SK-N-SH (cell line): Measurements from ENCODE around the gene EEFSEC. TPM values are rescaled to one million over a fixed set of nuclear protein-coding genes. Genes with fewer than 3 reads are reported as not detected.

ENCODE experiments used
- CTCF ChIA-PET: fragments of 300-600, 350-600 bp; formaldehyde crosslinking; extraction: SDS; loops from one replicate; lab custom pipeline; 2021; lab: Yijun Ruan, JAX
- POLR2A ChIA-PET: fragments of 350-600 bp; sonication (Branson Sonifier 250); formaldehyde crosslinking; extraction: SDS; loops from one replicate; lab custom pipeline; 2020; ENCODE audit warnings: antibody characterized with exemption, inconsistent platforms; lab: Yijun Ruan, JAX
- DNase-seq: peaks from one replicate; pipeline ENCODE4 v3.0.0; 2012
- H2AFZ ChIP-seq: fragments of 200-600 bp; sonication (generic); 2 replicates; pipeline ENCODE4 v1.8.1; 2016; ENCODE audit warnings: antibody characterized with exemption, mild to moderate bottlenecking, low read depth
- H3F3A ChIP-seq: fragments of 200-600 bp; sonication (generic); replicated peaks from 2 replicates; pipeline ENCODE3; 2016; ENCODE audit warnings: antibody characterized with exemption, mild to moderate bottlenecking; ENCODE audit not compliant: insufficient read depth
- H3K27ac ChIP-seq, 2 experiments: fragments of 200-500 bp in 1 of 2; fragments of 200-600 bp in 1 of 2; sonication (Bioruptor generic) in 1 of 2; sonication (generic), shearing (Covaris generic) in 1 of 2; 2 replicates each; pipeline versions ENCODE4 v1.5.1 to v1.6.1; 2014 to 2016; ENCODE audit warnings: low read depth in 2 of 2, inconsistent platforms in 1 of 2, low read length in 1 of 2, mild to moderate bottlenecking in 1 of 2, mixed read lengths in 1 of 2
- H3K27me3 ChIP-seq: fragments of 200-600 bp; sonication (generic), shearing (Covaris generic); 2 replicates; pipeline ENCODE4 v1.6.1; 2016; ENCODE audit warnings: mixed run types; ENCODE audit not compliant: insufficient read depth
- H3K36me3 ChIP-seq, 2 experiments: fragments of 200-500 bp in 1 of 2; fragments of 200-600 bp in 1 of 2; sonication (Bioruptor generic) in 1 of 2; sonication (generic) in 1 of 2; replicated peaks in 1 of 2; 2 replicates each; pipeline versions ENCODE3 to v1.5.1; 2014 to 2016; ENCODE audit warnings: low read length in 1 of 2, mild to moderate bottlenecking in 1 of 2; ENCODE audit not compliant: insufficient read depth in 2 of 2, control insufficient read depth in 1 of 2
- H3K4me1 ChIP-seq, 2 experiments: fragments of 200-500 bp in 1 of 2; fragments of 200-600 bp in 1 of 2; sonication (Bioruptor generic) in 1 of 2; sonication (generic), shearing (Covaris generic) in 1 of 2; 2 replicates each; pipeline versions ENCODE4 v1.5.1 to v1.6.1; 2014 to 2016; ENCODE audit warnings: low read depth in 1 of 2, low read length in 1 of 2, mixed run types in 1 of 2; ENCODE audit not compliant: insufficient read depth in 2 of 2, control insufficient read depth in 1 of 2
- H3K4me2 ChIP-seq: fragments of 200-600 bp; sonication (generic), shearing (Covaris generic); 2 replicates; pipeline ENCODE4 v1.6.1; 2017; ENCODE audit warnings: mixed run types
- H3K4me3 ChIP-seq, 2 experiments: fragments of 200-500 bp in 1 of 2; fragments of 200-600 bp in 1 of 2; sonication (Bioruptor generic) in 1 of 2; sonication (generic), shearing (Covaris generic) in 1 of 2; 2 replicates each; pipeline versions ENCODE4 v1.5.1 to v1.8.1; 2014 to 2016; ENCODE audit warnings: low read depth in 2 of 2, inconsistent platforms in 1 of 2, low read length in 1 of 2, mild to moderate bottlenecking in 1 of 2, mixed read lengths in 1 of 2, moderate library complexity in 1 of 2
- H3K79me2 ChIP-seq: fragments of 200-600 bp; sonication (generic); 2 replicates; pipeline ENCODE4 v1.8.1; 2017; ENCODE audit warnings: mild to moderate bottlenecking; ENCODE audit not compliant: insufficient read depth
- H3K9ac ChIP-seq: fragments of 200-600 bp; sonication (generic); 2 replicates; pipeline ENCODE4 v1.6.1; 2017; ENCODE audit warnings: mixed run types
- H3K9me2 ChIP-seq: fragments of 200-600 bp; sonication (generic); 2 replicates; pipeline ENCODE4 v1.6.1; 2017; ENCODE audit warnings: mixed run types
- H3K9me3 ChIP-seq: fragments of 200-600 bp; sonication (generic); 2 replicates; pipeline ENCODE4 v1.6.1; 2017; ENCODE audit warnings: mixed run types, mild to moderate bottlenecking, moderate library complexity
- H4K20me1 ChIP-seq: fragments of 200-600 bp; sonication (generic); 2 replicates; pipeline ENCODE4 v1.6.1; 2017; ENCODE audit warnings: mild to moderate bottlenecking, mixed run types; ENCODE audit not compliant: insufficient read depth
- CHD2 ChIP-seq: fragments of 150-350 bp; IDR thresholded peaks from 2 replicates; pipeline ENCODE4 v1.6.1; 2018; ENCODE audit warnings: low read length; ENCODE audit not compliant: partially characterized antibody
- EP300 ChIP-seq, 2 experiments: IDR thresholded peaks; 2 replicates each; pipeline versions ENCODE4 v1.4.0 to v1.6.1; 2012; ENCODE audit warnings: borderline replicate concordance in 1 of 2, low read depth in 1 of 2, low read length in 1 of 2
- EZH2phosphoT487 ChIP-seq: fragments of 200-600 bp; sonication (generic); IDR thresholded peaks from 2 replicates; pipeline ENCODE4 v1.6.1; 2017; ENCODE audit warnings: low read depth, mixed run types, mild to moderate bottlenecking, antibody characterized with exemption, moderate library complexity, borderline replicate concordance
- FOSL2 ChIP-seq: IDR thresholded peaks from 2 replicates; pipeline ENCODE4 v1.4.0; 2012; ENCODE audit warnings: low read depth, mild to moderate bottlenecking, moderate library complexity, borderline replicate concordance
- FOXM1 ChIP-seq: IDR thresholded peaks from 2 replicates; pipeline ENCODE4 v1.4.0; 2012; ENCODE audit warnings: low read depth, mild to moderate bottlenecking
- GABPA ChIP-seq: IDR thresholded peaks from 2 replicates; pipeline ENCODE4 v1.4.0; 2012; ENCODE audit warnings: low read depth, mild to moderate bottlenecking
- GATA2 ChIP-seq: sonication (generic); formaldehyde crosslinking; IDR thresholded peaks from 2 replicates; pipeline ENCODE4 v1.5.0; 2020; ENCODE audit warnings: mild to moderate bottlenecking, missing genetic modification reagents
- JUND ChIP-seq: IDR thresholded peaks from 2 replicates; pipeline ENCODE4 v1.4.0; 2012
- MXI1 ChIP-seq: IDR thresholded peaks from 2 replicates; pipeline ENCODE4 v1.6.1; 2012; ENCODE audit warnings: mild to moderate bottlenecking, low read depth, low read length, improper control_type of control experiment
- NFIC ChIP-seq: IDR thresholded peaks from 2 replicates; pipeline ENCODE4 v1.4.0; 2012; ENCODE audit warnings: borderline replicate concordance
- PBX3 ChIP-seq: IDR thresholded peaks from 2 replicates; pipeline ENCODE4; 2012
- POLR2AphosphoS5 ChIP-seq: IDR thresholded peaks from 2 replicates; pipeline ENCODE4 v1.6.1; 2012; ENCODE audit warnings: low read depth, low read length
- RAD21 ChIP-seq: IDR thresholded peaks from 2 replicates; pipeline ENCODE4 v1.6.1; 2012; ENCODE audit warnings: mild to moderate bottlenecking, low read length
- RCOR1 ChIP-seq: fragments of 150-350 bp; IDR thresholded peaks from 2 replicates; pipeline ENCODE4 v1.6.1; 2017; ENCODE audit warnings: antibody characterized with exemption, low read length
- SIN3A ChIP-seq: IDR thresholded peaks from 2 replicates; pipeline ENCODE4 v1.6.1; 2012; ENCODE audit warnings: low read depth, mild to moderate bottlenecking, low read length, moderate library complexity, borderline replicate concordance
- SMC3 ChIP-seq: IDR thresholded peaks from 2 replicates; pipeline ENCODE4 v1.6.1; 2012; ENCODE audit warnings: low read depth, low read length, improper control_type of control experiment
- TCF12 ChIP-seq: IDR thresholded peaks from 2 replicates; pipeline ENCODE4 v1.4.0; 2012
- USF1 ChIP-seq: IDR thresholded peaks from 2 replicates; pipeline ENCODE4 v1.4.0; 2012; ENCODE audit warnings: low read depth, borderline replicate concordance
- USF2 ChIP-seq: fragments of 150-350 bp; IDR thresholded peaks from 2 replicates; pipeline ENCODE4 v1.6.1; 2017; ENCODE audit warnings: antibody characterized with exemption, low read length, low read depth, borderline replicate concordance
- YY1 ChIP-seq: IDR thresholded peaks from 2 replicates; pipeline ENCODE4 v1.4.0; 2012; ENCODE audit warnings: low read depth, mild to moderate bottlenecking
- ZBTB33 ChIP-seq: IDR thresholded peaks from 2 replicates; pipeline ENCODE4 v1.4.0; 2012; ENCODE audit warnings: low read depth, borderline replicate concordance
- WGBS: methylation state at CpG from one replicate; pipeline ENCODE4 v1.1.6; 2017; ENCODE audit warnings: low lambda C conversion rate; 5-methylcytosine and 5-hydroxymethylcytosine counted together
- polyA plus RNA-seq, 3 experiments: library from polyadenylated mRNA; depleted of rRNA; stranded (reverse); fragments of >200 nt; gene quantifications; 2 replicates each; pipeline ENCODE4 v1.2.3, GENCODE V29; 2012

EEFSEC gene
- polyA plus RNA-seq, 1 of the 3 experiments (the other 2 are of a cell fraction): 12.4 TPM

- 83% methylated on average over 3 of the region's 5 CpGs for WGBS
- peak overlapping the region in 1 of 2 experiments; percentile 95; a peak in 2 of 4 replicates for H3K27ac ChIP-seq
- H3K9me3 ChIP-seq: no peaks in the 10 kb centered on the region
- no peak overlapping the region for H3K4me3 ChIP-seq
- H3K9me2 ChIP-seq: no peaks in the 10 kb centered on the region
- 0 out of 2 replicates have a peak, but pooled peaks have one; percentile 41 for TF ChIP-seq MXI1
- no peak for TF ChIP-seq TCF12
- peak; percentile 71 for TF ChIP-seq CHD2
- 0 out of 4 replicates have a peak, but pooled peaks of 1 of the 2 experiments have one; percentile 14 for TF ChIP-seq EP300 (IDR thresholded peaks at IDR 0.05; ENCODE audit: borderline replicate concordance in 1 of 2, low read depth in 1 of 2, low read length in 1 of 2)
- peaks cover 10% of the 10 kb centered on the region for H3F3A ChIP-seq
- no peaks in the 10 kb centered on the region for H4K20me1 ChIP-seq
- no peak overlapping the region for H2AFZ ChIP-seq
- H3K36me3 ChIP-seq: no peaks in the 10 kb centered on the region
- no peaks in the 10 kb centered on the region for H3K79me2 ChIP-seq
- no peak overlapping the region for H3K4me2 ChIP-seq
- peak; percentile 78 for DNase-seq
- ChIA-PET POLR2A (interaction anchor here (1.0 to 1.9 kb wide), 4 partner anchors 14 to 225 kb away, joined by 4 to 8 read pairs (median 5); partner anchors contain the start of gene RUVBL1), CTCF (interaction anchor here (0.8 to 1.5 kb wide), 15 partner anchors 10 to 259 kb away, joined by 3 to 6 read pairs (median 4); no protein-coding TSS in a partner anchor)
- no peaks in the 10 kb centered on the region for H3K27me3 ChIP-seq
- no peak overlapping the region for H3K9ac ChIP-seq
- peaks cover 0 to 28% of the 10 kb centered on the region in 2 experiments; a peak in 2 of 4 replicates for H3K4me1 ChIP-seq
These were observed 195.7 kb downstream of the EEFSEC start for GRCh38 chr3:128348805-128349531.

GRCh38 chr3:128349963-128350599, 196.8 kb downstream of the EEFSEC start:
- H3K4me2 ChIP-seq: no peak overlapping the region
- peaks cover 10% of the 10 kb centered on the region for H3F3A ChIP-seq
- WGBS: no CpG with 5 or more reads among the region's 12 CpGs
- POLR2A ChIA-PET: interaction anchor here (1.7 to 1.9 kb wide), 2 partner anchors 13 to 61 kb away, joined by 6 to 8 read pairs; no protein-coding TSS in a partner anchor
- no peaks in the 10 kb centered on the region for H3K27me3 ChIP-seq
- no peak for TF ChIP-seq FOSL2
- TF ChIP-seq GATA2 (CRISPR knock-in tag): no peak
- TF ChIP-seq SIN3A: no peak
- no peak for TF ChIP-seq CHD2
- no peak for TF ChIP-seq RAD21
- TF ChIP-seq SMC3: no peak
- TF ChIP-seq NFIC: no peak
- TF ChIP-seq YY1: no peak
- TF ChIP-seq USF2: no peak
- no peak for TF ChIP-seq ZBTB33
- no peak for TF ChIP-seq TCF12
- no peak for TF ChIP-seq RCOR1
- TF ChIP-seq FOXM1: no peak
- TF ChIP-seq JUND: no peak
- TF ChIP-seq USF1: no peak
- TF ChIP-seq GABPA: no peak
- no peak for TF ChIP-seq PBX3
- TF ChIP-seq MXI1: no peak
- no peak for TF ChIP-seq POLR2AphosphoS5
- TF ChIP-seq EZH2phosphoT487: no peak
- H4K20me1 ChIP-seq: no peaks in the 10 kb centered on the region
- CTCF ChIA-PET: interaction anchor here (0.8 to 1.5 kb wide), 7 partner anchors 9 to 179 kb away, joined by 3 to 6 read pairs (median 3); no protein-coding TSS in a partner anchor
- no peak for DNase-seq
- H3K4me3 ChIP-seq: no peak overlapping the region
- no peak overlapping the region for H2AFZ ChIP-seq
- H3K36me3 ChIP-seq: no peaks in the 10 kb centered on the region
- no peaks in the 10 kb centered on the region for H3K9me3 ChIP-seq
- H3K27ac ChIP-seq: peak overlapping the region in 1 of 2 experiments; percentile 95; a peak in 2 of 4 replicates
- H3K79me2 ChIP-seq: no peaks in the 10 kb centered on the region
- H3K9me2 ChIP-seq: no peaks in the 10 kb centered on the region
- no peak overlapping the region for H3K9ac ChIP-seq
- H3K4me1 ChIP-seq: peaks cover 0 to 38% of the 10 kb centered on the region in 2 experiments; a peak in 2 of 4 replicates
